Measurements from ENCODE around the gene COL1A1.

- TF ChIP-seq CTCF (IDR thresholded peaks at IDR 0.05) = no peak
- no peak for TF ChIP-seq POLR2AphosphoS5 (IDR thresholded peaks at IDR 0.05; ENCODE audit: insufficient read depth in 1 of 2, low read depth in 1 of 2)
Measured at GRCh38 chr17:50183421-50183994, 17.9 kb downstream of the COL1A1 start.
